Breast epithelium (tissue), 4 donors: Measurements from ENCODE around the gene CLDN1. TPM values are rescaled to one million over a fixed set of nuclear protein-coding genes. Genes with fewer than 3 reads are reported as not detected.
"Not testable (repeated sequence)": the region's sequence is repeated elsewhere in the genome, so short reads cannot be mapped to it uniquely, and the experiment has no call there.

Experiments used
- DNase-seq, 2 donors: peaks; one replicate each; pipeline ENCODE4 v3.0.0-alpha.2; 2019; ENCODE audit warnings: low spot score in 2 of 2
- H3K27ac ChIP-seq, 2 donors: fragments of 200-600 bp; sonication (generic) in 1 of 2; one replicate each; pipeline ENCODE4 v1.5.1; 2016 to 2019; ENCODE audit warnings: mild to moderate bottlenecking in 1 of 2
- H3K27me3 ChIP-seq, 2 donors: fragments of 200-600 bp; sonication (generic) in 1 of 2; one replicate each; pipeline versions ENCODE4 v1.5.1 to v1.6.0; 2017 to 2019; ENCODE audit warnings: control low read depth in 1 of 2, mild to moderate bottlenecking in 1 of 2
- H3K36me3 ChIP-seq: fragments of 200-600 bp; one replicate; pipeline ENCODE4 v1.5.1; 2019
- H3K4me1 ChIP-seq, 2 donors: fragments of 200-600 bp; sonication (generic); one replicate each; pipeline ENCODE4 v1.5.1; 2016 to 2019; ENCODE audit warnings: control low read depth in 1 of 2
- H3K4me3 ChIP-seq, 3 donors: fragments of 200-600 bp; sonication (generic); 1 replicate in 2 of 3; 2 replicates in 1 of 3; pipeline ENCODE4 v1.5.1; 2016 to 2019; ENCODE audit warnings: mild to moderate bottlenecking in 3 of 3, moderate library complexity in 2 of 3
- H3K9me3 ChIP-seq, 2 donors: fragments of 200-600 bp; sonication (generic) in 1 of 2; one replicate each; pipeline ENCODE4 v1.5.1; 2016 to 2019; ENCODE audit warnings: control low read depth in 1 of 2
- CTCF ChIP-seq, 3 donors: fragments of 450-650 bp; IDR thresholded peaks; one replicate each; pipeline ENCODE4 v1.5.1; 2016 to 2017; ENCODE audit warnings: antibody characterized with exemption in 3 of 3, mild to moderate bottlenecking in 3 of 3, moderate library complexity in 3 of 3
- POLR2A ChIP-seq: fragments of 450-650 bp; IDR thresholded peaks from one replicate; pipeline ENCODE4 v1.6.1; 2016; ENCODE audit warnings: antibody characterized with exemption, mild to moderate bottlenecking, moderate library complexity
- POLR2AphosphoS5 ChIP-seq, 3 donors: sonication (generic); formaldehyde crosslinking; IDR thresholded peaks; one replicate each; pipeline ENCODE4 v1.6.1; 2017; ENCODE audit warnings: antibody characterized with exemption in 3 of 3
- intact Hi-C: fragments of 100-400 bp; cut with DNase I; formaldehyde crosslinking; loops from one replicate; pipeline ENCODE4 v1.15.1; 2023; ENCODE audit warnings: low total_unique reads
- total RNA-seq, 3 donors: library from RNA; depleted of rRNA; stranded (reverse); fragments of >200 nt; gene quantifications; one replicate each; pipeline ENCODE4 v1.1.0, GENCODE V29; 2016

Gene CLDN1
- total RNA-seq, 3 donors from 2014 or later: 0.80 to 51.8 (median 2.9) TPM

- Histone ChIP-seq H3K4me3 (no peak overlapping the region), H3K27ac (no peak overlapping the region), H3K27me3 (no peaks in the 10 kb centered on the region), H3K9me3 (no peaks in the 10 kb centered on the region), H3K36me3 (no peaks in the 10 kb centered on the region), H3K4me1 (no peaks in the 10 kb centered on the region)
- intact Hi-C loops: no loop called here
- no peak for TF ChIP-seq CTCF (IDR thresholded peaks at IDR 0.05)
- no peak for TF ChIP-seq POLR2A
- TF ChIP-seq POLR2AphosphoS5 (IDR thresholded peaks at IDR 0.05): no peak
- no peak for DNase-seq
Observed at GRCh38 chr3:190269101-190269500, 53.1 kb downstream of the CLDN1 start.

- intact Hi-C loops, H3K27me3 ChIP-seq, H3K9me3 ChIP-seq, H3K4me1 ChIP-seq, H3K4me3 ChIP-seq, H3K36me3 ChIP-seq, H3K27ac ChIP-seq, DNase-seq: not testable (repeated sequence)
Observed at GRCh38 chr3:190267464-190267863, 54.8 kb downstream of the CLDN1 start.

- Histone ChIP-seq H3K36me3 (no peaks in the 10 kb centered on the region), H3K4me3 (no peak overlapping the region), H3K4me1 (no peaks in the 10 kb centered on the region), H3K27ac (no peak overlapping the region), H3K9me3 (no peaks in the 10 kb centered on the region), H3K27me3 (no peaks in the 10 kb centered on the region)
- no peak for DNase-seq
- TF ChIP-seq CTCF (IDR thresholded peaks at IDR 0.05) (no peak), POLR2AphosphoS5 (IDR thresholded peaks at IDR 0.05) (no peak), POLR2A (no peak)
- intact Hi-C loops: no loop called here
Observed at GRCh38 chr3:190266913-190267290, 55.3 kb downstream of the CLDN1 start.

- TF ChIP-seq POLR2A (no peak), CTCF (IDR thresholded peaks at IDR 0.05) (no peak), POLR2AphosphoS5 (IDR thresholded peaks at IDR 0.05) (no peak)
- Histone ChIP-seq H3K27ac (peak overlapping the region in 1 of 2 donors; percentile 66), H3K4me1 (no peaks in the 10 kb centered on the region), H3K9me3 (no peaks in the 10 kb centered on the region), H3K4me3 (no peak overlapping the region), H3K27me3 (no peaks in the 10 kb centered on the region), H3K36me3 (no peaks in the 10 kb centered on the region)
- intact Hi-C loops: no loop called here
- no peak for DNase-seq
Observed at GRCh38 chr3:190266265-190266912, 55.9 kb downstream of the CLDN1 start.

- Histone ChIP-seq H3K36me3 (no peaks in the 10 kb centered on the region), H3K4me1 (no peaks in the 10 kb centered on the region), H3K27me3 (no peaks in the 10 kb centered on the region), H3K4me3 (no peak overlapping the region), H3K9me3 (no peaks in the 10 kb centered on the region), H3K27ac (peak overlapping the region in 1 of 2 donors; percentile 66)
- TF ChIP-seq POLR2AphosphoS5 (IDR thresholded peaks at IDR 0.05): peak in 1 of 3 donors; percentile 63
- no peak for TF ChIP-seq CTCF (IDR thresholded peaks at IDR 0.05)
- TF ChIP-seq POLR2A: no peak
- peak in 1 of 2 donors; percentile 82 for DNase-seq
- intact Hi-C loops: no loop called here
Observed at GRCh38 chr3:190265796-190266195, 56.5 kb downstream of the CLDN1 start.
